Measurements from ENCODE around the gene ECHS1. TPM values are rescaled to one million over a fixed set of nuclear protein-coding genes. Genes with fewer than 3 reads are reported as not detected.

ECHS1 gene
- polyA plus RNA-seq, 1 donor from 2014 or later, result 122 TPM

DNA sequence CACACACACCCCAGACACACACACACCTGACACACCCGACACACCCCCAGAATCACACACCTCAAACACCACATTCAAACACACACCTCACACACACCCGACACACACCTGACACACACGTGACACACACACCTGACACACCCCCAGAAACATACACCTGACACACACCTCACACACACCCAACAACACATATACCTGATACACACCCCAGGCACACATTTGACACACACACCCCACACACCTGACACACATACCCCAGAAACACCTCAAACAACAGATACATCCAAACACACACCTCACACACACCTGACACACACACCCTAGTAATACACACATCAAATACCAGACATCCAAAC is 35.8 kb downstream of the ECHS1 start:
- no peaks in the 10 kb centered on the region for H3K79me2 ChIP-seq (replicated peaks; ENCODE audit: insufficient read depth, low read length)
- H3K4me2 ChIP-seq (ENCODE audit: low read length), result no peak overlapping the region
- peaks cover 5% of the 10 kb centered on the region for H3K9me3 ChIP-seq (ENCODE audit: low read length)
- no peaks in the 10 kb centered on the region for H3K9me2 ChIP-seq (ENCODE audit: insufficient read depth, low read length)
- H3K27me3 ChIP-seq (ENCODE audit: insufficient read depth, low read depth, low read length), result peaks cover 26% of the 10 kb centered on the region
- no peaks in the 10 kb centered on the region for H3K36me3 ChIP-seq (ENCODE audit: insufficient read depth, low read length)
- H3K4me3 ChIP-seq (ENCODE audit: low read length), result no peak overlapping the region
- no peaks in the 10 kb centered on the region for H3F3A ChIP-seq (ENCODE audit: insufficient read depth, low read length, poor library complexity, severe bottlenecking)
- no peak overlapping the region for H2AFZ ChIP-seq (ENCODE audit: low read depth, low read length)
- H4K20me1 ChIP-seq (ENCODE audit: insufficient read depth), result no peaks in the 10 kb centered on the region
- H3K27ac ChIP-seq (ENCODE audit: low read length), result no peak overlapping the region
- TF ChIP-seq POLR2AphosphoS5 (IDR thresholded peaks at IDR 0.05), result no peak
- no peak for TF ChIP-seq MXI1 (conservative IDR thresholded peaks at IDR 0.05; ENCODE audit: poor library complexity, severe bottlenecking)
- TF ChIP-seq SMC3 (conservative IDR thresholded peaks at IDR 0.05; ENCODE audit: poor library complexity), result no peak
- no peak for TF ChIP-seq TAF1 (IDR thresholded peaks at IDR 0.05; ENCODE audit: low read depth)
- TF ChIP-seq, protein P1, sequence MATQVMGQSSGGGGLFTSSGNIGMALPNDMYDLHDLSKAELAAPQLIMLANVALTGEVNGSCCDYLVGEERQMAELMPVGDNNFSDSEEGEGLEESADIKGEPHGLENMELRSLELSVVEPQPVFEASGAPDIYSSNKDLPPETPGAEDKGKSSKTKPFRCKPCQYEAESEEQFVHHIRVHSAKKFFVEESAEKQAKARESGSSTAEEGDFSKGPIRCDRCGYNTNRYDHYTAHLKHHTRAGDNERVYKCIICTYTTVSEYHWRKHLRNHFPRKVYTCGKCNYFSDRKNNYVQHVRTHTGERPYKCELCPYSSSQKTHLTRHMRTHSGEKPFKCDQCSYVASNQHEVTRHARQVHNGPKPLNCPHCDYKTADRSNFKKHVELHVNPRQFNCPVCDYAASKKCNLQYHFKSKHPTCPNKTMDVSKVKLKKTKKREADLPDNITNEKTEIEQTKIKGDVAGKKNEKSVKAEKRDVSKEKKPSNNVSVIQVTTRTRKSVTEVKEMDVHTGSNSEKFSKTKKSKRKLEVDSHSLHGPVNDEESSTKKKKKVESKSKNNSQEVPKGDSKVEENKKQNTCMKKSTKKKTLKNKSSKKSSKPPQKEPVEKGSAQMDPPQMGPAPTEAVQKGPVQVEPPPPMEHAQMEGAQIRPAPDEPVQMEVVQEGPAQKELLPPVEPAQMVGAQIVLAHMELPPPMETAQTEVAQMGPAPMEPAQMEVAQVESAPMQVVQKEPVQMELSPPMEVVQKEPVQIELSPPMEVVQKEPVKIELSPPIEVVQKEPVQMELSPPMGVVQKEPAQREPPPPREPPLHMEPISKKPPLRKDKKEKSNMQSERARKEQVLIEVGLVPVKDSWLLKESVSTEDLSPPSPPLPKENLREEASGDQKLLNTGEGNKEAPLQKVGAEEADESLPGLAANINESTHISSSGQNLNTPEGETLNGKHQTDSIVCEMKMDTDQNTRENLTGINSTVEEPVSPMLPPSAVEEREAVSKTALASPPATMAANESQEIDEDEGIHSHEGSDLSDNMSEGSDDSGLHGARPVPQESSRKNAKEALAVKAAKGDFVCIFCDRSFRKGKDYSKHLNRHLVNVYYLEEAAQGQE (IDR thresholded peaks at IDR 0.05; ENCODE audit: borderline replicate concordance), result no peak
- TF ChIP-seq RAD21 (conservative IDR thresholded peaks at IDR 0.05), result no peak
- TF ChIP-seq EP300 (conservative IDR thresholded peaks at IDR 0.05; ENCODE audit: poor library complexity, severe bottlenecking), result no peak
- no peak for TF ChIP-seq EZH2 (IDR thresholded peaks at IDR 0.05; ENCODE audit: borderline replicate concordance, insufficient read depth, low read length, poor library complexity, severe bottlenecking)
- TF ChIP-seq, protein P2, sequence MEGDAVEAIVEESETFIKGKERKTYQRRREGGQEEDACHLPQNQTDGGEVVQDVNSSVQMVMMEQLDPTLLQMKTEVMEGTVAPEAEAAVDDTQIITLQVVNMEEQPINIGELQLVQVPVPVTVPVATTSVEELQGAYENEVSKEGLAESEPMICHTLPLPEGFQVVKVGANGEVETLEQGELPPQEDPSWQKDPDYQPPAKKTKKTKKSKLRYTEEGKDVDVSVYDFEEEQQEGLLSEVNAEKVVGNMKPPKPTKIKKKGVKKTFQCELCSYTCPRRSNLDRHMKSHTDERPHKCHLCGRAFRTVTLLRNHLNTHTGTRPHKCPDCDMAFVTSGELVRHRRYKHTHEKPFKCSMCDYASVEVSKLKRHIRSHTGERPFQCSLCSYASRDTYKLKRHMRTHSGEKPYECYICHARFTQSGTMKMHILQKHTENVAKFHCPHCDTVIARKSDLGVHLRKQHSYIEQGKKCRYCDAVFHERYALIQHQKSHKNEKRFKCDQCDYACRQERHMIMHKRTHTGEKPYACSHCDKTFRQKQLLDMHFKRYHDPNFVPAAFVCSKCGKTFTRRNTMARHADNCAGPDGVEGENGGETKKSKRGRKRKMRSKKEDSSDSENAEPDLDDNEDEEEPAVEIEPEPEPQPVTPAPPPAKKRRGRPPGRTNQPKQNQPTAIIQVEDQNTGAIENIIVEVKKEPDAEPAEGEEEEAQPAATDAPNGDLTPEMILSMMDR (IDR thresholded peaks at IDR 0.05; ENCODE audit: poor library complexity, severe bottlenecking), result no peak
- no peak overlapping the region for H3K9ac ChIP-seq (ENCODE audit: low read length)

DNA sequence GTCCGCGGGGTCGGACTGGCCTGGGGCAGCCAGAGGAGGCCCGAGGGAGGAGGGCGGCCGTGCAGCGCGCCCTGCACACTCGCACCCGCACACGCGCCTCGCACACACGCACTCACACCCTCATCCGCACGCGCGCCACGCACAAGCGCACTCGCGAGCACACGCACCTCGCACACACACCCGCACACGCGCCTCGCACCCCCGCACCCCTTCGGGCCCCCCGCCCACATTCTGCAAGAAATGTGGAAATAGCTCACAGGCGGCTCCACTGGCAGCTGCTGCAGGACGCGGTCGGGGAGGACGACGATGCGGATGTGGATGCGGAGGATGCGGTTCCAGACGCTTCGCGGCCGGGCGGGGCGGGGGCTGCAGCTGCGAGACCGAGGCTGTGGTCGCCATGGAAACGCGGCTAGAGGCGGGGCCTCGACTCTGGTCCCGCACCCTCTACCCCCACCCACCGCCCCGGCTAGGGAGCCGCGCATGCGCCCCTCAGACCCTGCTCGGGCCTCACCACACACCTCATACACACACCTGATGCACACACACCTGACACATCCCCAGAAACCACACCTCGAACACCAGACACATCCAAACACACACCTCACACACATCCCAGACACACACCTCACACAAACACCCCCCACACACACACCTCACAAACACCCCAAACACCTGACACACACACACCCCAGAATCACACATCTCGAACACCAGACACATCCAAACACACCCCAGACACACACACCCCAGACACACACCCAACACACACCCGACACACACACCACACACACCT is 36.4 kb downstream of the ECHS1 start, which contains the start of gene CALY:
Gene CALY (minus strand): TSS at position 320 of the 793 bp plus-strand sequence. CDS start 7,907 bp downstream, outside the sequence.
- Histone ChIP-seq H3K9me3 (ENCODE audit: low read length) (peaks cover 5% of the 10 kb centered on the region), H3K36me3 (ENCODE audit: insufficient read depth, low read length) (no peaks in the 10 kb centered on the region), H3K4me2 (ENCODE audit: low read length) (no peak within 1 kb of the TSS), H3K79me2 (replicated peaks; ENCODE audit: insufficient read depth, low read length) (no peaks in the 10 kb centered on the region), H2AFZ (ENCODE audit: low read depth, low read length) (no peak within 1 kb of the TSS), H3K27ac (ENCODE audit: low read length) (no peak within 1 kb of the TSS), H3F3A (ENCODE audit: insufficient read depth, low read length, poor library complexity, severe bottlenecking) (no peaks in the 10 kb centered on the region), H3K27me3 (ENCODE audit: insufficient read depth, low read depth, low read length) (peaks cover 26% of the 10 kb centered on the region), H3K4me3 (ENCODE audit: low read length) (peak within 1 kb of the TSS; percentile 65), H4K20me1 (ENCODE audit: insufficient read depth) (no peaks in the 10 kb centered on the region), H3K9ac (ENCODE audit: low read length) (peak within 1 kb of the TSS; percentile 62), H3K9me2 (ENCODE audit: insufficient read depth, low read length) (no peaks in the 10 kb centered on the region)
- no peak for TF ChIP-seq MXI1 (conservative IDR thresholded peaks at IDR 0.05; ENCODE audit: poor library complexity, severe bottlenecking)
- peak; percentile 44 for TF ChIP-seq POLR2AphosphoS5 (IDR thresholded peaks at IDR 0.05)

Data from neural cell (in vitro differentiated cells).